ENCODE data around the gene PKNOX2.

Gene PKNOX2

GRCh38 chr11:125284245-125284850 lies 119.8 kb downstream of the PKNOX2 start:
- no peak for DNase-seq (ENCODE audit: low spot score)

GRCh38 chr11:125285844-125286243 lies 121.3 kb downstream of the PKNOX2 start:
- no peak for DNase-seq (ENCODE audit: low spot score)

GRCh38 chr11:125286486-125286885 lies 121.9 kb downstream of the PKNOX2 start:
- DNase-seq (ENCODE audit: low spot score): no peak

- peak; percentile 77 for DNase-seq (ENCODE audit: low spot score)
Observed at GRCh38 chr11:125287491-125288210, 123.1 kb downstream of the PKNOX2 start.

- no peak for DNase-seq (ENCODE audit: low spot score)
Observed at GRCh38 chr11:125289419-125290098, 125.0 kb downstream of the PKNOX2 start.

GRCh38 chr11:125290263-125290662 lies 125.7 kb downstream of the PKNOX2 start:
- DNase-seq (ENCODE audit: low spot score): no peak

GRCh38 chr11:125292100-125292499 lies 127.5 kb downstream of the PKNOX2 start:
- DNase-seq (ENCODE audit: low spot score): no peak

- no peak for DNase-seq (ENCODE audit: low spot score)
Observed at GRCh38 chr11:125293596-125293995, 129.0 kb downstream of the PKNOX2 start.

- DNase-seq (ENCODE audit: low spot score): no peak
Observed at GRCh38 chr11:125295931-125296330, 131.4 kb downstream of the PKNOX2 start.

GRCh38 chr11:125297346-125297915 lies 132.9 kb downstream of the PKNOX2 start:
- DNase-seq (ENCODE audit: low spot score): no peak

- DNase-seq (ENCODE audit: low spot score): no peak
Observed at GRCh38 chr11:125299061-125299615, 134.6 kb downstream of the PKNOX2 start.

- DNase-seq (ENCODE audit: low spot score): no peak
Observed at GRCh38 chr11:125299821-125300220, 135.3 kb downstream of the PKNOX2 start.

- DNase-seq (ENCODE audit: low spot score): no peak
Observed at GRCh38 chr11:125300791-125301218, 136.3 kb downstream of the PKNOX2 start.

- DNase-seq (ENCODE audit: low spot score): no peak
Observed at GRCh38 chr11:125301346-125301745, 136.8 kb downstream of the PKNOX2 start.

GRCh38 chr11:125303186-125303585 lies 138.6 kb downstream of the PKNOX2 start:
- DNase-seq (ENCODE audit: low spot score): no peak

- no peak for DNase-seq (ENCODE audit: low spot score)
Observed at GRCh38 chr11:125303694-125304093, 139.1 kb downstream of the PKNOX2 start.

- no peak for DNase-seq (ENCODE audit: low spot score)
Observed at GRCh38 chr11:125304136-125304535, 139.6 kb downstream of the PKNOX2 start.

GRCh38 chr11:125304876-125305275 lies 140.3 kb downstream of the PKNOX2 start:
- DNase-seq (ENCODE audit: low spot score): no peak

- DNase-seq (ENCODE audit: low spot score): no peak
Observed at GRCh38 chr11:125305345-125305744, 140.8 kb downstream of the PKNOX2 start.

GRCh38 chr11:125306476-125306875 lies 141.9 kb downstream of the PKNOX2 start:
- DNase-seq (ENCODE audit: low spot score): no peak

GRCh38 chr11:125308246-125308645 lies 143.7 kb downstream of the PKNOX2 start:
- DNase-seq (ENCODE audit: low spot score): no peak

- no peak for DNase-seq (ENCODE audit: low spot score)
Observed at GRCh38 chr11:125312391-125312790, 147.8 kb downstream of the PKNOX2 start.
